PFSK-1 (cell line): Measurements from ENCODE around the gene SPRED1.

ENCODE experiments used
- FOXP2 ChIP-seq: optimal IDR thresholded peaks from 2 replicates; pipeline ENCODE3; 2011; ENCODE audit warnings: borderline replicate concordance, control low read depth, inconsistent platforms; ENCODE audit not compliant: insufficient read depth; ENCODE audit errors: extremely low read length, extremely low read depth
- POLR2AphosphoS5 ChIP-seq: IDR thresholded peaks from 2 replicates; pipeline ENCODE4 v1.6.1; 2012; ENCODE audit warnings: low read depth, mild to moderate bottlenecking, control low read depth, low read length, moderate library complexity
- REST ChIP-seq, 2 experiments: IDR thresholded peaks; 2 replicates each; pipeline versions ENCODE4 v1.6.1 to v1.8.0; 2011 to 2012; ENCODE audit warnings: low read depth in 2 of 2, low read length in 2 of 2, control low read depth in 1 of 2, inconsistent platforms in 1 of 2, mild to moderate bottlenecking in 1 of 2, moderate library complexity in 1 of 2; ENCODE audit not compliant: insufficient read depth in 1 of 2
- SIN3A ChIP-seq: IDR thresholded peaks from 2 replicates; pipeline ENCODE4 v1.6.1; 2012; ENCODE audit warnings: mild to moderate bottlenecking, low read length, moderate library complexity, borderline replicate concordance; ENCODE audit not compliant: insufficient read depth
- TAF1 ChIP-seq: IDR thresholded peaks from 2 replicates; pipeline ENCODE4 v1.6.1; 2012; ENCODE audit warnings: low read length, control low read depth, borderline replicate concordance; ENCODE audit not compliant: insufficient read depth

SPRED1 gene

GRCh38 chr15:38225381-38225780, 27.3 kb upstream of the SPRED1 start:
- no peak for TF ChIP-seq REST (IDR thresholded peaks at IDR 0.05; ENCODE audit: insufficient read depth in 1 of 2, low read depth in 2 of 2, low read length in 2 of 2)
- no peak for TF ChIP-seq FOXP2
- no peak for TF ChIP-seq SIN3A
- no peak for TF ChIP-seq POLR2AphosphoS5
- TF ChIP-seq TAF1, result no peak

GRCh38 chr15:38226608-38227266, 25.9 kb upstream of the SPRED1 start:
- TF ChIP-seq TAF1, result no peak
- no peak for TF ChIP-seq FOXP2
- TF ChIP-seq POLR2AphosphoS5, result no peak
- no peak for TF ChIP-seq SIN3A
- TF ChIP-seq REST (IDR thresholded peaks at IDR 0.05; ENCODE audit: insufficient read depth in 1 of 2, low read depth in 2 of 2, low read length in 2 of 2), result no peak

GRCh38 chr15:38227941-38228340, 24.7 kb upstream of the SPRED1 start:
- TF ChIP-seq REST (IDR thresholded peaks at IDR 0.05; ENCODE audit: insufficient read depth in 1 of 2, low read depth in 2 of 2, low read length in 2 of 2), result no peak
- no peak for TF ChIP-seq FOXP2
- no peak for TF ChIP-seq TAF1
- TF ChIP-seq SIN3A, result no peak
- no peak for TF ChIP-seq POLR2AphosphoS5

GRCh38 chr15:38228618-38229017, 24.0 kb upstream of the SPRED1 start:
- no peak for TF ChIP-seq POLR2AphosphoS5
- no peak for TF ChIP-seq SIN3A
- no peak for TF ChIP-seq TAF1
- no peak for TF ChIP-seq REST (IDR thresholded peaks at IDR 0.05; ENCODE audit: insufficient read depth in 1 of 2, low read depth in 2 of 2, low read length in 2 of 2)
- no peak for TF ChIP-seq FOXP2
